ENCODE results near the gene SERPING1.

GRCh38 chr11:57601297-57601696, 3.8 kb downstream of the SERPING1 start:
- TF ChIP-seq CTCF (conservative IDR thresholded peaks at IDR 0.05; ENCODE audit: low read depth, low read length) = no peak
- TF ChIP-seq EZH2 (IDR thresholded peaks at IDR 0.05; ENCODE audit: borderline replicate concordance, low read depth, low read length, poor library complexity, severe bottlenecking) = no peak

Data from A673 (cell line).